Measurements from ENCODE around the gene CAND1. TPM values are rescaled to one million over a fixed set of nuclear protein-coding genes. Genes with fewer than 3 reads are reported as not detected.

Gene CAND1
- 104 TPM for total RNA-seq
- long read RNA-seq, full-length matches to known transcripts = 47 of 74 reads
- long read RNA-seq, partial matches to known transcripts = 14 of 74 reads
- long read RNA-seq, other reads (novel, unspliced or antisense) = 13 of 74 reads

DNA sequence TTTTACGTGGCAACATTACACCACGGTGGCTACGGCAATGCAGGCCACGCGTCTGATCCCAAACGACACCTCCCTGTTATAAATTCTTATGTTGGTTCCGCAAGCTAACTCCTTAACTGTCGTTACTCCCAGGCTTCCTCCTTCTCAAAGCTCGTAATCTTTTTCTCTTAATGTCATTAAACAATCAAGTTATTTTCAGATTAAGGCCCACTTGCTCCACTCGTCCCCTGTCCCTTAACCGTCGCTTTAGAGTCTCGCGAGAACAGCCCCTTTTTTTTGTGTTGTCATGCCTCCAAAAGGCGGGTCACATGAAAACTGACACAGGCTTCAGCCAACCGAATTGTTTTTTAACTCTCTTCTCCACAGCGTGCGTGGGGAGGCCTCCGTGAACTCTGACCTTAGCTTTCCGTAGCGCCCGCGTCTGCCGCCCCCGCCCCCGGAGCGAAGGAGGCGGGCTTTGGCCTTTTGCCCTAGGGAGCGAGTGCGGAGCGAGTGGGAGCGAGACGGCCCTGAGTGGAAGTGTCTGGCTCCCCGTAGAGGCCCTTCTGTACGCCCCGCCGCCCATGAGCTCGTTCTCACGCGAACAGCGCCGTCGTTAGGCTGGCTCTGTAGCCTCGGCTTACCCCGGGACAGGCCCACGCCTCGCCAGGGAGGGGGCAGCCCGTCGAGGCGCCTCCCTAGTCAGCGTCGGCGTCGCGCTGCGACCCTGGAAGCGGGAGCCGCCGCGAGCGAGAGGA, at the start of gene CAND1:
Gene CAND1 (plus strand): TSS at position 463 of the 737 bp plus-strand sequence. CDS start 360 bp downstream, outside the sequence.
- TF ChIP-seq, protein P1, sequence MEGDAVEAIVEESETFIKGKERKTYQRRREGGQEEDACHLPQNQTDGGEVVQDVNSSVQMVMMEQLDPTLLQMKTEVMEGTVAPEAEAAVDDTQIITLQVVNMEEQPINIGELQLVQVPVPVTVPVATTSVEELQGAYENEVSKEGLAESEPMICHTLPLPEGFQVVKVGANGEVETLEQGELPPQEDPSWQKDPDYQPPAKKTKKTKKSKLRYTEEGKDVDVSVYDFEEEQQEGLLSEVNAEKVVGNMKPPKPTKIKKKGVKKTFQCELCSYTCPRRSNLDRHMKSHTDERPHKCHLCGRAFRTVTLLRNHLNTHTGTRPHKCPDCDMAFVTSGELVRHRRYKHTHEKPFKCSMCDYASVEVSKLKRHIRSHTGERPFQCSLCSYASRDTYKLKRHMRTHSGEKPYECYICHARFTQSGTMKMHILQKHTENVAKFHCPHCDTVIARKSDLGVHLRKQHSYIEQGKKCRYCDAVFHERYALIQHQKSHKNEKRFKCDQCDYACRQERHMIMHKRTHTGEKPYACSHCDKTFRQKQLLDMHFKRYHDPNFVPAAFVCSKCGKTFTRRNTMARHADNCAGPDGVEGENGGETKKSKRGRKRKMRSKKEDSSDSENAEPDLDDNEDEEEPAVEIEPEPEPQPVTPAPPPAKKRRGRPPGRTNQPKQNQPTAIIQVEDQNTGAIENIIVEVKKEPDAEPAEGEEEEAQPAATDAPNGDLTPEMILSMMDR (IDR thresholded peaks at IDR 0.05) = peak; percentile 17
- Histone ChIP-seq H3K9me3 (no peaks in the 10 kb centered on the region), H3K36me3 (no peaks in the 10 kb centered on the region), H3K4me1 (peaks cover 36% of the 10 kb centered on the region), H3K27me3 (ENCODE audit: low read depth) (no peaks in the 10 kb centered on the region), H3K27ac (peak within 1 kb of the TSS; percentile 96), H3K4me3 (peak within 1 kb of the TSS; percentile 87)
- intact Hi-C loops (cut with DNase I) = no loop called here
- peak; percentile 97 for DNase-seq
- peak; percentile 94 to 97 for ATAC-seq

DNA sequence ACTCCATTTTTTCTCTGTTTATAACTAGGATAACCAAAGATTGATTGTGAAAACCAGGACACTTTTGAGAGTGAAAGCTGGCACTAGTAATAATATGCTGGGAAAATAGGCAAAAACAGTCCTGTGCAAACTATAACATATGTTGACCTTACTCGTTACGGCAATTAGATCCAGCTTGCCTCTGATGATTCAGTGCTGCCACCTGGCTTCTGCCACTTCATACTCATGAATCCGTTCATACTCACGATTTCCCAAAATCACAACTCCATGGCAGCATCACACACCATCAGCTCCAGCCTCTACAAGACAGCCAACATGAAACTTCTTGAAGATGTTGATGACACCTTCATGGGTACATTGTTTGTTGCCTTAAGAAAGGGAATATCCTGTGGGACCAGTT, 49.1 kb upstream of the CAND1 start:
- Histone ChIP-seq H3K4me3 (no peak overlapping the region), H3K27me3 (ENCODE audit: low read depth) (no peaks in the 10 kb centered on the region), H3K4me1 (no peaks in the 10 kb centered on the region), H3K27ac (no peak overlapping the region), H3K36me3 (no peaks in the 10 kb centered on the region), H3K9me3 (no peaks in the 10 kb centered on the region)
- ATAC-seq (no peak), DNase-seq (no peak)
- TF ChIP-seq, protein P1 (IDR thresholded peaks at IDR 0.05) = no peak
- intact Hi-C loops (cut with DNase I) = no loop called here

DNA sequence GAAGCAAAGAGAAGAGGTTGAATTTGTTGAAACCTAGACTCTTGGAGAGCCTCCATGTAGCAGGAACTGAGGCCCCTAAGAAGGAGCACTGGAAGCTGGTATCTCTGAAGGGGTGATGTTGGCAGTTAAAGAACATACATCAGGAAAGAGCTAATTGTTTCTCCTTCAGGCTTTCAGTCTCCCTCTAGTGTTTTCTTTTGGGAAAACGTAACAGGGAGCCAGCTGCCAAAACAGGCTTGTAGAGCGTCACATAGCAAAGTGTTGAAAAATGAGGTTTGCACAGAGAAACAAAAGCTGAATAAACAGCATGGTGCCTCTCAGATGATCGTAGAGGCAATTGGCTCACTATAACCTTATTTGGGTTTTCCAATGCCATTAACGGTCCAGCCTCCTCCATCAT, 46.9 kb upstream of the CAND1 start:
- H3K27ac ChIP-seq = no peak overlapping the region
- H3K4me1 ChIP-seq = no peaks in the 10 kb centered on the region
- DNase-seq = no peak
- H3K27me3 ChIP-seq (ENCODE audit: low read depth) = no peaks in the 10 kb centered on the region
- H3K9me3 ChIP-seq = no peaks in the 10 kb centered on the region
- TF ChIP-seq, protein P1 (IDR thresholded peaks at IDR 0.05) = no peak
- ATAC-seq = no peak
- no peak overlapping the region for H3K4me3 ChIP-seq
- H3K36me3 ChIP-seq = no peaks in the 10 kb centered on the region
- intact Hi-C loops (cut with DNase I) = no loop called here

DNA sequence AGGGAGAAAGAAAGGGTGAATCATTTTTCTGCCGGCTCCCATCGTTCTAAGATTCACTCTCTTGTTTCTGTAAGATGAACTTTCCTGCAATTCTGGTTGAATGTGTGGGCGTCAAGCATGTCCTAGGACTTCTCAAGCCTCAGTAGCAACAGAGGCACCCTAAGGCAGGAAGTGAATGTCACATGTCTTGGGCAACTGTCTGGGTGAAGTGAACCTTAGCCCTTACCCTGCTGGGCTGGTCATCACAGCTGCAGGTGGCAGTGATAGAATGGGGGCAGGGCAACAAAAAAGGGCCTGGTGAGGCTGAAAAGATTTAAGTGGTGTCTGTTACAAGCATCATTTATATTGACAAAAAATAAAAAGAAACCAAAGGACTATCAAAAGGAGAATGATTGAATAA, 45.9 kb upstream of the CAND1 start:
- ATAC-seq (no peak), DNase-seq (no peak)
- H3K4me1 ChIP-seq = no peaks in the 10 kb centered on the region
- H3K27ac ChIP-seq = no peak overlapping the region
- no peaks in the 10 kb centered on the region for H3K27me3 ChIP-seq (ENCODE audit: low read depth)
- H3K9me3 ChIP-seq = no peaks in the 10 kb centered on the region
- H3K4me3 ChIP-seq = no peak overlapping the region
- TF ChIP-seq, protein P1 (IDR thresholded peaks at IDR 0.05) = no peak
- H3K36me3 ChIP-seq = no peaks in the 10 kb centered on the region
- intact Hi-C loops (cut with DNase I) = no loop called here

DNA sequence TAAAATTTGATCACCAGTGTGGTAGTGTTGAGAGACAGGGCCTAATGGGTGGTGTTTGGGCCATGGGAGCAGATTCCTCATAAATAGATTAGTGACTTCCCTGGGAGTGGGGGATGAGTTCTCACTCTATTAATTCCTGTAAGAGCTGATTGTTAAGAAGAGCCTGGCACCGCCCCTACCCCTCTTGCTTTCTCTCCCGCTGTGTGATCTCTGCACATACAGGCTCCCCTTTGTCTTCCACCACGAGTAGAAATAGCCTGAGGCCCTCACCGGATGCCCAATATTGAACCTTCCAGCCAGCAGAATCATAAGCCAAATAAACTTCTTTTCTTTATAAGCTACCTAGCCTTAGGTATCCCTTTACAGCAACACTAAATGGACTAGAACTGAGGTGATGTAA, 31.9 kb upstream of the CAND1 start:
- Histone ChIP-seq H3K27ac (no peak overlapping the region), H3K27me3 (ENCODE audit: low read depth) (no peaks in the 10 kb centered on the region), H3K36me3 (no peaks in the 10 kb centered on the region), H3K9me3 (no peaks in the 10 kb centered on the region), H3K4me3 (no peak overlapping the region), H3K4me1 (no peaks in the 10 kb centered on the region)
- ATAC-seq = no peak
- intact Hi-C loops (cut with DNase I) = no loop called here
- no peak for DNase-seq
- TF ChIP-seq, protein P1 (IDR thresholded peaks at IDR 0.05) = no peak
